ENCODE results near the gene COL4A6. TPM values are rescaled to one million over a fixed set of nuclear protein-coding genes. Genes with fewer than 3 reads are reported as not detected.

Gene COL4A6
- total RNA-seq, 1 donor from 2014 or later, result 4.1 TPM

- Mint-ChIP-seq H3K27me3 (ENCODE audit: low read depth) (no peaks in the 10 kb centered on the region), H3K9me3 (ENCODE audit: low read depth) (no peaks in the 10 kb centered on the region), H3K4me3 (ENCODE audit: unreplicated experiment) (no peak overlapping the region), H3K36me3 (ENCODE audit: low read depth) (peaks cover 2% of the 10 kb centered on the region), H3K4me1 (ENCODE audit: low read depth) (peaks cover 4% of the 10 kb centered on the region), H3K27ac (ENCODE audit: unreplicated experiment) (no peak overlapping the region)
- TF ChIP-seq, protein P1, sequence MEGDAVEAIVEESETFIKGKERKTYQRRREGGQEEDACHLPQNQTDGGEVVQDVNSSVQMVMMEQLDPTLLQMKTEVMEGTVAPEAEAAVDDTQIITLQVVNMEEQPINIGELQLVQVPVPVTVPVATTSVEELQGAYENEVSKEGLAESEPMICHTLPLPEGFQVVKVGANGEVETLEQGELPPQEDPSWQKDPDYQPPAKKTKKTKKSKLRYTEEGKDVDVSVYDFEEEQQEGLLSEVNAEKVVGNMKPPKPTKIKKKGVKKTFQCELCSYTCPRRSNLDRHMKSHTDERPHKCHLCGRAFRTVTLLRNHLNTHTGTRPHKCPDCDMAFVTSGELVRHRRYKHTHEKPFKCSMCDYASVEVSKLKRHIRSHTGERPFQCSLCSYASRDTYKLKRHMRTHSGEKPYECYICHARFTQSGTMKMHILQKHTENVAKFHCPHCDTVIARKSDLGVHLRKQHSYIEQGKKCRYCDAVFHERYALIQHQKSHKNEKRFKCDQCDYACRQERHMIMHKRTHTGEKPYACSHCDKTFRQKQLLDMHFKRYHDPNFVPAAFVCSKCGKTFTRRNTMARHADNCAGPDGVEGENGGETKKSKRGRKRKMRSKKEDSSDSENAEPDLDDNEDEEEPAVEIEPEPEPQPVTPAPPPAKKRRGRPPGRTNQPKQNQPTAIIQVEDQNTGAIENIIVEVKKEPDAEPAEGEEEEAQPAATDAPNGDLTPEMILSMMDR (IDR thresholded peaks at IDR 0.05), result no peak
- DNase-seq (ENCODE audit: low spot score), result no peak
Observed at GRCh38 chrX:108217876-108218275, 220.3 kb downstream of the COL4A6 start.

- no peak overlapping the region for H3K27ac Mint-ChIP-seq (ENCODE audit: unreplicated experiment)
- DNase-seq (ENCODE audit: low spot score), result no peak
- H3K27me3 Mint-ChIP-seq (ENCODE audit: low read depth), result no peaks in the 10 kb centered on the region
- no peaks in the 10 kb centered on the region for H3K9me3 Mint-ChIP-seq (ENCODE audit: low read depth)
- H3K4me3 Mint-ChIP-seq (ENCODE audit: unreplicated experiment), result no peak overlapping the region
- TF ChIP-seq, protein P1 (IDR thresholded peaks at IDR 0.05), result no peak
- peaks cover 4% of the 10 kb centered on the region for H3K4me1 Mint-ChIP-seq (ENCODE audit: low read depth)
- H3K36me3 Mint-ChIP-seq (ENCODE audit: low read depth), result peaks cover 2% of the 10 kb centered on the region
Observed at GRCh38 chrX:108216919-108217571, 221.2 kb downstream of the COL4A6 start.

DNA sequence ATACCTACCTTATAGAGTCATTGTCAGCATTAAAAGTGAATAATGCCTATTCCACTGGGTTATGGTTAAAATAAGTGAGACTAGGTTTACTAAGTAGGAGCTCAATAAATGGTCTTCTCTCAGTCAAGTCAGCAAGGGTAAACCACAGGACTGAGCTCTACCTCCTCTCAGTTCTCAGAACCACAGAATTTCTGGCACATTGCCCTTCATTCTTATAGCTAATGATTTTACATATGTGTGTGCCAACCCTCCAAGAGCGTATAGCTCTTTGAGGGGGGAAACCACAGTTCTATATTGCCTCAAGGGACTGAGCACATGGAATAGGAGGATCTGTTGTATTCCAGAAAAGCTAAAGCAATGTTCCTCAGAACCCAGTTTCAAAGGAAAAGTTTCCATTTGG, 221.8 kb downstream of the COL4A6 start:
- TF ChIP-seq, protein P1 (IDR thresholded peaks at IDR 0.05), result no peak
- no peak for DNase-seq (ENCODE audit: low spot score)
- Mint-ChIP-seq H3K27ac (ENCODE audit: unreplicated experiment) (no peak overlapping the region), H3K36me3 (ENCODE audit: low read depth) (peaks cover 2% of the 10 kb centered on the region), H3K4me3 (ENCODE audit: unreplicated experiment) (no peak overlapping the region), H3K4me1 (ENCODE audit: low read depth) (peaks cover 2% of the 10 kb centered on the region), H3K9me3 (ENCODE audit: low read depth) (no peaks in the 10 kb centered on the region), H3K27me3 (ENCODE audit: low read depth) (no peaks in the 10 kb centered on the region)

- Mint-ChIP-seq H3K36me3 (ENCODE audit: low read depth) (no peaks in the 10 kb centered on the region), H3K9me3 (ENCODE audit: low read depth) (no peaks in the 10 kb centered on the region), H3K4me3 (ENCODE audit: unreplicated experiment) (no peak overlapping the region), H3K27ac (ENCODE audit: unreplicated experiment) (no peak overlapping the region), H3K27me3 (ENCODE audit: low read depth) (no peaks in the 10 kb centered on the region), H3K4me1 (ENCODE audit: low read depth) (peaks cover 20% of the 10 kb centered on the region)
- no peak for DNase-seq (ENCODE audit: low spot score)
- TF ChIP-seq, protein P1 (IDR thresholded peaks at IDR 0.05), result no peak
Observed at GRCh38 chrX:108211301-108211700, 226.9 kb downstream of the COL4A6 start.

DNA sequence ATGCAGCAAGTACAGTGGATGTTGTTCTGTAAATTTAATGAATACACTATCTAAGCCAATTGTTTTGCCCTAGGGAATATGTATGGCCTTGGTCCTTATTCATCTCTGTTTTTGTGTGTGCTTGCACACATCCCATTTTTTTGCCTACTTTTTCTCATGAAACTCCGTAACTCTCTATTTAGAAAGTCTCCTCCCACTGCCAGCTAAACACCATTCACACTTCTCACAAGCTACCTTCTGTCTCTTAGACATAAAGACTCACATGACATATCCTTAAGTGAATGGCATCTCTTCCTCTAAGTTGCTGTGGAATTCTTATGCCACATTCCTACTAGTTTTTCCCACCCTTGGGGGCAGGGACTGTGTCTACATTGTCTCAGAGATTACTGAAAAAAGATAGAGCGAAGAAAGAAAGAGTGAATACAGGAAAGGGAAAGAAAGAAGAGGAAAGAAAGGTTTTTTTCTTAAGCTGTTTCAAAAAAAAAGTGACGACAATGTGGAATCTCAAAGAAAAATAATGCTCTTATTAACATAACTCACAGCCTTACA, 229.1 kb downstream of the COL4A6 start:
- peaks cover 20% of the 10 kb centered on the region for H3K4me1 Mint-ChIP-seq (ENCODE audit: low read depth)
- no peaks in the 10 kb centered on the region for H3K9me3 Mint-ChIP-seq (ENCODE audit: low read depth)
- H3K27me3 Mint-ChIP-seq (ENCODE audit: low read depth), result no peaks in the 10 kb centered on the region
- H3K36me3 Mint-ChIP-seq (ENCODE audit: low read depth), result no peaks in the 10 kb centered on the region
- DNase-seq (ENCODE audit: low spot score), result no peak
- TF ChIP-seq, protein P1 (IDR thresholded peaks at IDR 0.05), result no peak
- H3K27ac Mint-ChIP-seq (ENCODE audit: unreplicated experiment), result peak overlapping the region; percentile 79
- H3K4me3 Mint-ChIP-seq (ENCODE audit: unreplicated experiment), result no peak overlapping the region
